DMS 273 treated with DMSO at 0.1 percent for 48 hours (cell line): ENCODE measurements around the gene HNRNPDL.
"Not testable (repeated sequence)": the region's sequence is repeated elsewhere in the genome, so short reads cannot be mapped to it uniquely, and the experiment has no call there.

Experiments
- DNase-seq: peaks from one replicate; lab custom pipeline; 2025; lab: John Stamatoyannopoulos, UW

HNRNPDL gene

DNA sequence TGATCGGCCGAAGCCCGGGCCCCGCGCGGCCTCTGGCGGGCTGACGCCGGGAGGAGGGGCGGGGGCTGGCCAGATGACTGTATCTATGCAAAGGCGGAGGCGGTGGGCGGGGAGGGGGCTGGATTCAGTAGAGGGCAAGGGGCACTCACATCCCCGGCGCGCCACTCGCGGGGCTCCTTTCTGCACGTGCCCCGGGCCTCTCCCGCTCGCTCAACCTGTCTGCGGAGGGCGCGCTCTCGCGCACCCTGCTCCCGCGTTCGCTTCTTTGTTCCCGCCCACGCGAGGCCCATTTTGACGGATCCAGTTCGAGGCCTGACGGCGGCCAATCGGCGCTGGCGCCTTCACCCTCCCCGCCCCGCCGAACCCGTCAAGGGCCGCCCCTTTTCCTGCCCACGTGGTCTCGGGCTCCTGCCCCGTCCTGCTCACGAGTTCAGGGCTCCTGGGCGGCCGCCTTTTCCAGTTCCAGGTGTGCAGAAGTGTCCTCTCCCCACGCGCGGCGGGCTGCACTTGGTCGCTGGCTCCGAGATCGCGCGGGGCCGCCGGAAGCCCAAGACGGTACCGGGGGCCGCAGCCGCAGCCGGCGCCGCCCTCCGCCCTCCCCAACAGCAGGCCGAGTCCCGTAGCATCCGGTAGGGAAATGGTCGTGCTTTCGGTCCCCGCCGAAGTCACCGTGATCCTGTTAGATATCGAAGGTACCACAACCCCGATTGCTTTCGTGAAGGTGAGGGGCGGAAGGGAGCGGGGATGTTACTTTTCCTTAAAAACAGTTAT is at the start of gene HNRNPDL, which contains the start of gene ENOPH1:
HNRNPDL (minus strand) TSS at position 270 of the 771 bp plus-strand sequence. CDS start 772 bp downstream, outside the sequence.
ENOPH1 (plus strand) TSS at position 398 of the 771 bp plus-strand sequence; CDS start at position 638, 240 bp downstream.
- peak; percentile 90 for DNase-seq

DNA sequence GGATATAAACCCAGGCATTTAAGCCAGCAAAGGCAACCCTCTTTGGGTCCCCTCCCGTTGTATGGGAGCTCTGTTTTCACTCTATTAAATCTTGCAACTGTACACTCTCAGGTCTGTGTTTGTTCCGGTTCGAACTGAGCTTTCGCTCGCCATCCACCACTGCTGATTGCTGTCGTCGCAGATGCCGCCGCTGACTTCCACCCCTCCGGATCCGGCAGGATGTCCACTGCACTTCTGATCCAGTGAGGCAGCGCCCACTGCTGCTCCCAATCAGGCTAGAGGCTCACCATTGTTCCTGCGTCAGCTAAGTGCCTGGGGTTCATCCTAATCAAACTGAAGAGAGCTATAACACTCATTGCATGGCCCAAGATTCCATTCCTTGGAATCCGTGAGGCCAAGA is 49.3 kb upstream of the HNRNPDL start:
- no peak for DNase-seq

DNA sequence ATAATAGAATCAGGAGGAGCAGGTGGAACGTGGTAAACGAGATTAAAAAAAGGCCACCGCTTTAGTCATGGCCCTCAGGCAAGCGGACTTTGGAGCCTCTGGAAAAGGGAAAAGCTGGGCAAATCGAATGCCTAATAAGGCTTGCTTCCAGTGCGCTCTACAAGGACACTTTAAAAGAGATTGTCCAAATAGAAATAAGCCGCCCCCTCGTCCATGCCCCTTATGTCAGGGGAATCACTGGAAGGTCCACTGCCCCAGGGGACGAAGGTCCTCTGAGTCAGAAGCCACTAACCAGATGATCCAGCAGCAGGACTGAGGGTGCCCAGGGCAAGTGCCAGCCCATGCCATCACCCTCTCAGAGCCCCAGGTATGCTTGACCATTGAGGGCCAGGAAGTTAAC is 47.2 kb upstream of the HNRNPDL start:
- not testable (repeated sequence) for DNase-seq

DNA sequence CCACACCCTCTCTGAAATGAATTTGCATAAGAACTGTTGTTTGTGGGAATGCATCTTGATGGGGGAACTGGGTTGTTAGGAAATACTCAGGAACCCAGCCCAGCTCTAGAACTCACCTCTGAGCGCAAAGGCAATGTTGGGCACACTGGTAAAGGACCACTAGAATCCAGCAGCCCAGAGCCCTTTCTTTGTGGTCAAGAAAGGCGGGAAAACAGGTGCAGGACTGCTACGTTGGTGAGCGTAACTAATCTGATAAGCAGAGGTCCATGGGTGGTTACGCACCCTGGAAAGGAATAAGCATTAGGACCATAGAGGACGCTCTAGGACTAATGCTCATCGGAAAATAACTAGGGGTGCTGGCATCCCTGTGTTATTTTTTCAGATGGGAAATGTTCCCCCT is 45.7 kb upstream of the HNRNPDL start:
- DNase-seq, result not testable (repeated sequence)

DNA sequence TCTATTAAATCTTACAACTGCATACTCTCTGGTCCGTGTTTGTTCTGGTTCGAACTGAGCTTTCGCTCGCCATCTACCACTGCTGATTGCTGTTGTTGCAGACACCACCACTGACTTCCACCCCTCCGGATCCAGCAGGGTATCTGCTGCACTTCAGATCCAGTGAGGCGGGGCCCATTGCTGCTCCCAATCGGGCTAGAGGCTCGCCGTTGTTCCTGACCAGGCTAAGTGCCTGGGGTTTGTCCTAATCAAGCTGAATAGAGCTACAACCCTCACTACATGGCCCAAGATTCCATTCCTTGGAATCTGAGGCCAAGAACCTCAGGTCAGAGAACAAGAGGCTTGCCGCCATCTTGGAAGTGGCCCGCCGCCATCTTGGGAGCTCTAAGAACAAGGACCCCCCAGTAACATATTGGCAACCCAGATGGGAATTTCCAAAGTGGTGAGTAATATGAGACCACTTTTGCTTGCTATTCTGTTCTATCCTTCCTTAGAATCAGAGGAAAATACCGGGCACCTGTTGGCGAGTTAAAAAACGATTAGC is 43.4 kb upstream of the HNRNPDL start:
- DNase-seq, result no peak

DNA sequence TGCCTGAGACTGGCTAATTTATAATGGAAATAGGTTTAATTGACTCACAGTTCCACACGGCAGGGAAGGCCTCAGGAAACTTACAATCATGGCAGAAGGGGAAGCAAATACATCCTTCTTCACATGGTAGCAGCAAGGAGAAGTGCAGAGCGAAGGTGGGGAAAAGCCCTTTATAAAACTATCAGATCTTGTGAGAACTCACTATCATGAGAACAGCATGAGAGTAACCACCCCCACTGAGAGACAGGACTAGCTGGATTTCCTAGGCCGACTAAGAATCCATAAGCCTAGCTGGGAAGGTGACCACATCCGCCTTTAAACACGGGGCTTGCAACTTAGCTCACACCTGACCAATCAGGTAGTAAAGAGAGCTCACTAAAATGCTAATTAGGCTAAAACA is 42.8 kb upstream of the HNRNPDL start:
- DNase-seq, result not testable (repeated sequence)

DNA sequence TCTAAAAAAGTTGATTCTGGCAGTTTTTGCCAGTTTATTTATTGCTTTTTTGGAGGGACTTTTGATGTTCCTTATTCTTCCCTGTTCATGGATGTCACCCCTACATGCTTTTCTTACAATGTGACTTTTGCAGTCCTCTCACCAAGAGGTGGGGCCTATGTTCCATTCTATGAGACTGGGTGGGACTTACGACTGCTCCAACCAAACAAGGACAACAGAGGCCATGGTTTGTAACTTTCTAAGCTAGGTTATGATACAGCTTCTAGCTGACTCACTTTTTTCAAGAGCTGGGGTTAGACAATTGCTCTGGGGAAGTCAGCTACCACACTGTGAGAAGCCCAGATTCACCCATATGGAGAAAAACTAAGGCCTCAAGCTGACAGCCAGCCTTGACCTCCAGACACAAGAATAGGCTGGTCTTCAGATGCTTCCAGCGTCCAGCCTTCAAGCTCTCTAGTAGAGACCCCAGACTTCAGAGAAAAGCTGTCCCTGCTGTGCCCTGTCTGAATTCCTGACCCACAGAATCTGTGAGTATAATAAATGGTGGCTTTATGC is 39.6 kb upstream of the HNRNPDL start:
- no peak for DNase-seq

DNA sequence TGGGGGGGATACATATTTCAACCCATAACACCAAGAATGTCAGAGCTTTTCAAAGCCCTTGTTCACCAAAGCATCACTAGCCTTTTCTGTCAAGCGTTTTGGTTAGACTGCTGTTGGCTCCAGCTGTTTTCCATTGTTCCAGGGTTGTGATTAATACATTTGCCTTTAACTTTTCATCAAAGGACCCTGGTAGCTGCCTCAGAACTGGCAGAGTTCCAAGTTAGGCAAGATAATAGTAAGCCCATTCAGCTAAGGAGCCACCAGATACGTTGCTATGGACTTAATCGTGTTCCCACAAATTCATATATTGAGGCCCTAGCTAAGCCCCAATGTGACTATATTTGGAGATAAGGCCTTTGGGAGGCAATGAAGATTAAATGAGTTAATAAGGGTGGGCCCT is 37.2 kb upstream of the HNRNPDL start:
- no peak for DNase-seq

DNA sequence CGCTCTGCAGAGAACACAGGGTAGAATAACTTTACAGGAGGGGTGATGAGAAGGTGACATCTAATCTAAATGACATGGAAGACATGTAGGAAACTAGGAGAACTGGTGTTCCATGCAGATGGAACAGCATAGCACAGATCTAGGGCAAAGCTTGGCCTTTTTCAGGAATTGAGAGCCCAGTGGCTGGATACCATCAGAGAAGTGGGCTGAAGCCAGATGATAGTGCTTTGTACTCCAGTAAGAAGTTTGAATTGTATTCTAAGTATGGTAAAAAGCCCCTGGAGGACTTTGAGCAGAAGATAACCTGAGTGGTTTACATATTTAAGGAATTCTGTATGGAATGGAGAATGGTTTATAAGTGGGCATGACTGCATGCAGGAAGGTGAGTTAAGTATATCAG is 33.0 kb upstream of the HNRNPDL start:
- no peak for DNase-seq

DNA sequence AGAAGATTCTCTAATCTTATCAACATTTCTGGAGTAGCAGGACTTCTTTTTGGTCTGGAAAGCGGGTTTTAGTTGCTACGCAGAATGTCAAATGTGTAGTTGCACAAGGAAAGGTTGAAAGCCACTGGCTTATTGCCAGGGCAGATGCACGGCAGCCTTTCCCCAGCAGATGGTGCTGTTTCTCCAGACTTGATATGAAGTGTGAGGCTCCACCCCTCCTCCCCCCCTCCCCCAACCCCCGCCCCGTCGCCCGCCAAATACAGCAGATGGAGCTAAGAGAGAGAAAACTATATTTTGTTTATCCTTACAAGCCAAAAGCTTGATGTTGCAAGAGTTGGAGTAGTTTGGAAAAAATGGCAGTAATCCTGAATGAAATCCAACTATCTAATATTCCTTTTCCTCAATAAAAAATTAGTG is 32.2 kb upstream of the HNRNPDL start:
- peak; percentile 56 for DNase-seq

DNA sequence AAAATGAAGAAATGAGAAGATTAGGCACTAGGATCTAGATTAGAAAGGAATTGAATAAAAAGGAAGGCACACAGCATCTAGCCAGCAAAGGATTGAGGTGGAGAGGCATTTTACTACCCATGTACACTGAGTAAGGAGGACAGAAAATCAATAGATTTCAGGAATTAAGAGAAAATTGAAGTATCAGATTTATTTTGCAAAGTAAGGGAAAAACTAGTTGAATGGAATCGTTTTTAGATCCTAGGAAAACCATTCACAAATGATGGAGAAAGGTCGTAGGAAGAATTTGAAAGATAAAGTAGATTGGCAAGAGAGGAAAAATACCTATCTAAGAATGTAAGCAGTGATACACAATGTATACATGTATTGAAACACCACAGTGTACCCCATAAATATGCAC is 31.4 kb upstream of the HNRNPDL start:
- no peak for DNase-seq

DNA sequence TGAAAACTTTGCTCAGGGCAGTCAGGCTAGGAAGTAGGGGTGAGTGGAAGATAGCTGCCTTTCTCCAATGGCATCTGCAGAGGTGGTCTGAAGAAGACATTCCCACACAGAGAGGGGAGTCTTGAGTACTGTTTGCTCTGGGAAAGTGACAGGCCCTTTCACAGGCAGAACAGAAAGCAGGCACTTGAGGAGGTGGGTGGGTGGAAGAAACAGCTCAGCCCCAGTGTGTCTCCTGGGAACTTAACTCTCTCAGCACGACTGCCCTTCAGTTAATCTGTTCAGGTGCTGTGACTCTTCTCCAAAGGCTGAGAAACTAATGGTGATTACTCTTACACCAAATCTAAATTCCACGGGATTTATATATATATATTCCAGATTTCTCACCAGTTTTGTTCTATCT is 28.5 kb upstream of the HNRNPDL start:
- DNase-seq, result no peak

DNA sequence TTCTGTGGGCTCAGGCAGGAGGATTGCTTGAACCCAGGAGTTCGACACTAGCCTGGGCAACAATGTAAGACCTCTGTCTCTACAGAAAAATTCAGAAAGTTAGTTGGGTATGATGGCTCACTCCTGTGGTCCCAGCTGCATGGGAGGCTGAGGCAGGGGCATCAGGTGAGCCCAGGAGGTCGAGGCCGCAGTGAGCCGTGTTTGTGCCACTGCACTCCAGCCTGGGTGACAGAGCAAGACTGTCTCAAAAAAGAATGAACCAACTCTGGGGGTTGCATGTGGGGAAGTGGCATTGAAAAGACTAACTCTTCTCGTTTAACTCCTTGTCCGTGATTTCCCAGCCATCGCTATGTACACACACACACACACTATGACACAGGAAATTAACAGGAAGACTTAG is 27.0 kb upstream of the HNRNPDL start:
- DNase-seq, result no peak

DNA sequence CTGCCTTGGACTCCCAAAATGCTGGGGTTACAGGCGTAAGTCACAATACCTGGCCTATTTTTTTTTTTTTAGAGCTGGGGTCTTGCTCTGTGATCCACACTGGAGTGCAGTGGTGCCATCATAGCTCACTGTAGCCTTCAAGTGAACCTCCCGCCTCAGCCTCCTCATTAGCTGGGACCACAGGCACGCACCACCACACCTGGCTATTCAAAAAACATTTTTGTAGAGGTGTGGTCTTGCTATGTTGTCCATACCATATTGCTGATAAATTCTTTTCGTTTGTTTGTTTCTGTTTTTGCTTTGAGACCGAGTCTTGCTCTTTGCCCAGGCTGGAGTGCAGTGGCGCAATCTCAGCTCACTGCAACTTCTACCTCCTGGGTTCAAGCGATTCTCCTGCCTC is 21.8 kb upstream of the HNRNPDL start:
- DNase-seq, result no peak

DNA sequence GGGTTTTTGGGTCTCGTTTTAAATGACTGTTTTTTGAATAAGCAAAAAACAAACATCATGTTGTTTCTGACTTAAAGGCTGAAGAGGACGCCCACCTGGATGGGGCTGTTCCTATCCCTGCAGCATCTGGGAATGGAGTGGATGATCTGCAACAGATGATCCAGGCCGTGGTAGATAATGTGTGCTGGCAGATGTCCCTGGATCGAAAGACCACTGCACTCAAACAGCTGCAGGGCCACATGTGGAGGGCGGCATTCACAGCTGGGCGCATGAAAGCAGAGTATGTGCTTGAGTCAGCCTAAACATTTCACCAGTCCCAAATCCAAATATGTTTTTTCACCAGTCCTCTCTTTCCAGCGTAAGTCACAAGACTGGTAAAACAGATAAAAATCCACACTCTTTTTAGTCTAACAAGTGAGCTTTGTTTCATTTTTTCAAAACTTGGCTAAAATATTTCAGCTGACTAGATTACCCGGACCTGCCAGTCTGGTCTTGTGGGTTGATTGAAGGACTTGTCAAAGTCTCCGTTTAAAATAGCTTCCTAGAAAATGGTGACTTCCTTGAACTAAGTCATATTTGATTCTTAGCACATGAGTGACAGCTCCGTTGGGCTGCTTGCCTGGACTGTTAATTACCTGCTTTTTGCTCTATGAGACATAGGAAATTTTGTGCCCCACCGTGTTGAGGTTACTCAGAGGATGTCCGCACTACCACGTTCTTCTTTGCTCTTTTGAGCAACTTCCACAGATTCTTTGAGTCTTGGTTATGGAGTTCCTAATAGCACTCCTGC is 20.9 kb upstream of the HNRNPDL start:
- no peak for DNase-seq

DNA sequence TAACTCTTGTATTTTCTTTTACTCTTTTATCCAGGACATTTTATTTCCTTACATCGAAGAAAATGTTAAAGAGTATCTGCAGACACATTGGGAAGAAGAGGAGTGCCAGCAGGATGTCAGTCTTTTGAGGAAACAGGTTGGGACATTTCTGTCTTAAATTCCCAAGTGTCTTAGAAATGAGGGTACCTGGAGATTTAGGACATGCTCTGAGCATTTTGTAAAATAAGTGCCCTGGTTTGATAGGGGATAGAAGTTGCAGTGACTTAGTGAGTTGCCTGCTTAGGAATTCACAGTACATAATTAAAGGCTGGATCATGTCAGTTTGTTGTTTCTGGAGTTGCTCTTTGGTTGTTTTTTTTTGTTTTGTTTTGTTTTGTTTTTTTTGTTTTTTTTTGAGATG is 17.6 kb upstream of the HNRNPDL start:
- DNase-seq, result no peak

DNA sequence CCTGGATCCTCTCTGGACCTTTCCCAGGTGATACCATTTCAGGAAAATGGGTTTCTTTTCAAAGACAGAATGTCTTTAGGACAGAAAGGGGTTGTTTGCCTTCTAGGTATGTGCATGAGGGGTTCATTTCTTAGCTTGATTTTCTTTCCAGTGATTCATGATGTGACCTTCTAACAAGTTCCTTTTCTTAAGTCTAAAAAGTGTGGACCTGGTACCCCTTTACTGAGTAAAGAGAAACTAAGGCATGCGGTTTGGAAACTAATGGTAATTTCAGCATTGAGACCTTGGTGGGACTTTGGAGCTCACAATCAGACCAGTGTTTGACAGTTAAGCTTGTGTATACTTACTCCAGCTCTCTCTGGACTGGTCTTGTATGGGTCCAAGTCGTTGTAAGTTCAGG is 8.8 kb upstream of the HNRNPDL start:
- no peak for DNase-seq

DNA sequence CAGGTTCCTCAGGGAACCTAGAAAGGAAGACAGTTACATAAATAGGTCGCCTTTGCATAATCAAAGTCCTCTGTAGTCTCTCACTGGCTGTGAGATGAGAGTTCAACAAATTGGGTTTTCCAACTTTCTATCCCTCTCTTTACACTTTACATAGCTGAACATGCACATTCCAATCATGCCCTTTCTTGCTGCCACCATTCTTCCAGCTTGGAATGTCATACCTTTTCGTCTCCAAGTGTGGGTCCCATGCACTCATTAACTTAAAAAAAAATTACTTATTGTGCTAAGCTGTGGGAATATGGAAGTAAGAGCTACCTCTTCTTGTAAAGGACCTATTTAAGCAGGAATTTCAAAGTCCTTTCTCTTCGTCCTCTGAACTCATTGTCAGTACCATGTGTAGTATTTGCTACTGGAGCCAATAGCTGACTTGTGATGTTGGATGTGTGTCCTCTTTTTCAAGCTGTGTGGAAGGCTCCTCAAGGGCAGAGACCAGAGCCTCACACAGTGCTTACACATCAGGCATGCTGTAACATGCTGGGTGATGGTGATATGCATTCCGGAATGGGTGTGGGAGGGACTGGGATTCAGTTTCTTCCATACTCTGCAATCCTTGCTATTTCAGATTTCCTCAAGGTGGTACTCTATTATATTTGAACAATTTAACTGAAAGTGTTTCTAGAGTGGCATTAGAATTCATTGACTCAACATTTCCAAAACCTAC is 7.2 kb upstream of the HNRNPDL start:
- no peak for DNase-seq

DNA sequence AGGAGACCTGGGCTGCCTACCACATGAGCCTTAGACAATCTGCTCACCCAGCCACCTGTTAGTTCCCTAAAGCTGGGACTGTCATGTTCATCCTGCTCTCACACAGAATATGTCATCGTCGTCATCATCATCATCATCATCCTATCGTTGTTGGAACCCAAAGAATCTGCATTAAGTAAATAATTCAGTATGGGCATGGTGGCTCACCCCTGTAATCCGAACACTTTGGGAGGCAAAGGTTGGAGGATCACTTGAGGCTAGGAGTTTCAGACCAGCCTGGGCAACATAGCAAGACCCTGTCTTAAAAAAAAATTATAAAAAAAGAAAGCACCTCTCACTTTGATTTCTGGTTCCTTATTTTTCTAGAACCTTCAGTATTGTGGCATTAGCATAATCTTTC is 6.5 kb upstream of the HNRNPDL start:
- no peak for DNase-seq

DNA sequence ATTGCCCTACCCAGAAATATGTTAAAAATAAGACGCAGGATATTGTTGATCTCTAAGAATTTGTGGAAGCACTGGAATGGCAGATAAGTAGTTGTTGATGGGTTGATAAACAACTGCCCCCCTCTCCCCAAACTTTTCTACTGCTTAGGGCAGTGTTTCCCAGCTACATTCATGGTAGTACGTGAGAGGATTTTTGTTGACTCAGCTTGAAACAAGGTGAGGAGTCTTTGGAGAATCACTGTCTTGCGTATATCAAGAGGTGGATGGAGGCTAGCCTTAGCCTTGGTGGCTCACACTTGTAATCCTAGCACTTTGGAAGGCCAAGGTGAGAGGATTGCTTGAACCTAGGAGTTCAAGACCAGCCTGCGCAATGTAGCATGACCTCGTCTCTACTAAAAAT is 5.9 kb upstream of the HNRNPDL start:
- no peak for DNase-seq

DNA sequence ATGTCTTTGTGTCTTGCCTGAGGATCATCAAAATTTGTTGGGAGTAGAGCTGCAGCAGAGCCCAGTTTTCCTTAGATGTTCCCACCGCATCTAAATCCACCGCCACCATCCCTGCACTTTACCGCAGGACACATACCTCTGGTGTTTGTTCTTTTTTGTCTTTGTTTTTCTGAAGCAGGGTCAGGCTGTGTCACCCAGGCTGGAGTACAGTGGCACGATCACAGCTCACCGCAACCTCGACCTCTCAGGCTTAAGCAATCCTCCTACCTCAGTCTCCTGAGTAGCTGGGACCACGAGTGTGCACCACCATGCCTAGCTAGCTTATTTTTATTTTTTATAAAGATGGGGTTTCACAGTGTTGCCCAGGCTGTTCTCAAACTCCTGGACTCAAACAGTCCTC is 4.7 kb upstream of the HNRNPDL start:
- DNase-seq, result no peak

DNA sequence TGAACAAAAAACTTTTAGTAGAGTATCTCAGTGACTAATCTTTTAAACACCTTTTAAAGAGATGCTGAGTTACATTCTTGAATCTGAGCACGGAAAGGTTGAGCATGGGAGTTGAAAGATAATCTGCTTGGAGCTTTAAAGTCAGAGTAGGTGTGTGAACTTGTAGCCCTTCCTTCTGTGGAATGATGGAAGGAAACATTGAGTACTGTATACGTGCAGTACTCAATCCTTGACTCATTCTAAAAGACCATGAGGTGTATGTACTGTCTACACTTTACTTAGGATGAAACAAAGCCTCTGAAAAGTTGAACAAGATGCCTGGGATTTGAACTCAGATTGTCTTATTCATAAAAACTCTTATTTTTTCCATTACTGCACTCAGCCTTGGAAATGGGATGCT is 3.5 kb upstream of the HNRNPDL start:
- no peak for DNase-seq
